PC-9 (cell line): Measurements from ENCODE around the gene LGI2.

Experiments
- EZH2 ChIP-seq: fragments of 200-600 bp; sonication (generic); IDR thresholded peaks from 2 replicates; pipeline ENCODE4 v1.8.0; 2017; ENCODE audit warnings: antibody characterized with exemption, low read depth
- TF ChIP-seq, protein P1 (sequence below): fragments of 200-600 bp; sonication (generic); conservative IDR thresholded peaks from 2 replicates; pipeline ENCODE4 v1.6.1; 2017; ENCODE audit warnings: mixed run types, antibody characterized with exemption, mild to moderate bottlenecking, moderate library complexity

DNA sequence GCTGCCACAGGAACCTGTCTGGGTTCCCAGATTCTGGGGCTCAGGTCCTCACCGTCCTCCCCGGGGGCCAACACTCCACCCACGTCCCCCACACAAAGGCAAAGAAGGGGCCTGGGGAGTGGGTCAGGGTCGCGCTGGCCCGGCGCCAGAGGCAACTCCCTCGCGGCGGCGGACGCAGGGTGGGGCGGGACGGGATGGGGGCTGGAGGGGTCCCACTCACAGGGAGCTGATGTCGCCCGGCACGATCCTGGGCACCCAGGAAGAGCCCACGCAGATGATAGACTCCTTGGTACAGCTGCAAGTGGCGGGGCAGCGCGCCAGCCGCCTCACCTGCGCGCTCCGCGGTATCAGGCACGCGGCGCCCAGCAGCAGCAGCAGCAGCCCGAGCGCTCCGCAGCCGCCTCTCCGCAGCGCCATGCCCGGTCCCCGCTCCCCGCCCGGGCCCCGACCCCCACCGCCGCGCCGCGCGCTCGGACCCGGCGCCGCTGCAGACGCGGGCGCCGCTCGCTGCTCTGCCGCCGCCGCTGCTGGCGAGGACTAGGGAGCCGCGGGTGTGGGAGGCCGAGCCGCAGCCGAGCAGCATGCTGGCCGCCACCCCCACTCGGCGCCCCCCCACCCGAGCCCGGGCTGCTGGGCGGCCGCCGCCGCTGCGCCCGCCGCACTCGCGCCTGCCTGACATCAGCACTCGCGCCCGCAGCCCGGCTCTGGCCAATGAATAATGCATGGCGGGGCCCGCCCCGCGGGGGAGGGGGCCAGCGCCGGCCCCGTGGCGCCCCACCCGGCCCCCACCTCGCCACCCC is at the start of gene LGI2:
- TF ChIP-seq, protein P1, sequence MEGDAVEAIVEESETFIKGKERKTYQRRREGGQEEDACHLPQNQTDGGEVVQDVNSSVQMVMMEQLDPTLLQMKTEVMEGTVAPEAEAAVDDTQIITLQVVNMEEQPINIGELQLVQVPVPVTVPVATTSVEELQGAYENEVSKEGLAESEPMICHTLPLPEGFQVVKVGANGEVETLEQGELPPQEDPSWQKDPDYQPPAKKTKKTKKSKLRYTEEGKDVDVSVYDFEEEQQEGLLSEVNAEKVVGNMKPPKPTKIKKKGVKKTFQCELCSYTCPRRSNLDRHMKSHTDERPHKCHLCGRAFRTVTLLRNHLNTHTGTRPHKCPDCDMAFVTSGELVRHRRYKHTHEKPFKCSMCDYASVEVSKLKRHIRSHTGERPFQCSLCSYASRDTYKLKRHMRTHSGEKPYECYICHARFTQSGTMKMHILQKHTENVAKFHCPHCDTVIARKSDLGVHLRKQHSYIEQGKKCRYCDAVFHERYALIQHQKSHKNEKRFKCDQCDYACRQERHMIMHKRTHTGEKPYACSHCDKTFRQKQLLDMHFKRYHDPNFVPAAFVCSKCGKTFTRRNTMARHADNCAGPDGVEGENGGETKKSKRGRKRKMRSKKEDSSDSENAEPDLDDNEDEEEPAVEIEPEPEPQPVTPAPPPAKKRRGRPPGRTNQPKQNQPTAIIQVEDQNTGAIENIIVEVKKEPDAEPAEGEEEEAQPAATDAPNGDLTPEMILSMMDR, result no peak
- TF ChIP-seq EZH2, result no peak
